HG03442 (cell line): ENCODE results near the gene LRBA.

Source experiments
- ATAC-seq: cut with Tn5 transposase; IDR thresholded peaks from one replicate; pipeline ENCODE4 v1.9.1; 2021; ENCODE audit warnings: mild to moderate bottlenecking, moderate library complexity; ENCODE audit not compliant: unreplicated experiment

The LRBA gene

GRCh38 chr4:150818661-150819060 is 196.4 kb downstream of the LRBA start:
- no peak for ATAC-seq

GRCh38 chr4:150817804-150818528 is 197.1 kb downstream of the LRBA start:
- ATAC-seq: no peak

GRCh38 chr4:150817017-150817416 is 198.1 kb downstream of the LRBA start:
- ATAC-seq: no peak

- no peak for ATAC-seq
These were observed 198.6 kb downstream of the LRBA start for GRCh38 chr4:150816491-150816890.

GRCh38 chr4:150814873-150815272 is 200.2 kb downstream of the LRBA start:
- no peak for ATAC-seq

- no peak for ATAC-seq
These were observed 209.7 kb downstream of the LRBA start for GRCh38 chr4:150805183-150806025.

GRCh38 chr4:150801833-150802232 is 213.3 kb downstream of the LRBA start:
- ATAC-seq: no peak

- ATAC-seq: no peak
These were observed 215.9 kb downstream of the LRBA start for GRCh38 chr4:150799207-150799606.

GRCh38 chr4:150794706-150795105 is 220.4 kb downstream of the LRBA start:
- ATAC-seq: no peak

GRCh38 chr4:150789864-150790263 is 225.2 kb downstream of the LRBA start:
- ATAC-seq: no peak

- no peak for ATAC-seq
These were observed 230.1 kb downstream of the LRBA start for GRCh38 chr4:150784939-150785338.

- no peak for ATAC-seq
These were observed 230.8 kb downstream of the LRBA start for GRCh38 chr4:150784305-150784704.

- ATAC-seq: no peak
These were observed 232.2 kb downstream of the LRBA start for GRCh38 chr4:150782921-150783320.

- no peak for ATAC-seq
These were observed 232.8 kb downstream of the LRBA start for GRCh38 chr4:150782311-150782710.

- ATAC-seq: no peak
These were observed 233.9 kb downstream of the LRBA start for GRCh38 chr4:150781191-150781590.

GRCh38 chr4:150779707-150780106 is 235.4 kb downstream of the LRBA start:
- ATAC-seq: no peak

- no peak for ATAC-seq
These were observed 241.2 kb downstream of the LRBA start for GRCh38 chr4:150773729-150774449.

GRCh38 chr4:150773032-150773431 is 242.1 kb downstream of the LRBA start:
- no peak for ATAC-seq

- ATAC-seq: no peak
These were observed 243.7 kb downstream of the LRBA start for GRCh38 chr4:150771382-150771781.

GRCh38 chr4:150769845-150770244 is 245.2 kb downstream of the LRBA start:
- ATAC-seq: no peak

- ATAC-seq: no peak
These were observed 245.8 kb downstream of the LRBA start for GRCh38 chr4:150769248-150769647.

- no peak for ATAC-seq
These were observed 246.6 kb downstream of the LRBA start for GRCh38 chr4:150768497-150768896.
